ENCODE measurements around the gene RC3H1. TPM values are rescaled to one million over a fixed set of nuclear protein-coding genes. Genes with fewer than 3 reads are reported as not detected.

RC3H1 gene
- total and polyA plus RNA-seq, 2 of the 13 experiments (the other 11 are each of a cell fraction or from before 2014, with no cell fraction given), result 11.2 to 19.6 TPM

DNA sequence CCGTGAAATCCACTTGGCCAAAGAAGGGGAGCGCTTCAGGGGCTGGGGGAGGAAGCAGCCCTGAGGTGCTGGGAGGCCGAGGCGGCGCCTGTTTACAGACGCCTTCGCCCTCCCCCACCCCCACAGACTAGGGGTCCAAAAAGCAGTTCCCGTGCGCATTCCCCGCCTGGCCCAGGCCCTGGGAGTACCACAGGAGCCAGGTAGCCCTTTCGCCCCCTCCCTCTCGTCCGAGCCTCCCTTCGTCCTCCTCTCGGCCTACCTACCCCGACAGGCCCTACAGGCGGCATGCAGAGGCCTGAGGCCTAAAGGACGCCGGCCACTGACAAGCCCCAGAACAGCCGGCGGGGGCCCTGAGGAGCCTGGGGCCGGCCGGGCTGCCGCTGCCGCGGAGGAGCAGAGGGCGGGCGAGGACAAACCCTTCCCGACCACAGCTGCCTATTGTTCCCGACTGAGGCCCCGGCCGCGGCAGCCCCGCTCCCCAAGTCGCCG, 522 bp downstream of the RC3H1 start (continued):
- TF ChIP-seq HMGA1 (CRISPR knock-in tag; conservative IDR thresholded peaks at IDR 0.05), result no peak
- TF ChIP-seq HDAC1 (CRISPR knock-in tag; IDR thresholded peaks at IDR 0.05), result no peak
- TF ChIP-seq, protein P1, sequence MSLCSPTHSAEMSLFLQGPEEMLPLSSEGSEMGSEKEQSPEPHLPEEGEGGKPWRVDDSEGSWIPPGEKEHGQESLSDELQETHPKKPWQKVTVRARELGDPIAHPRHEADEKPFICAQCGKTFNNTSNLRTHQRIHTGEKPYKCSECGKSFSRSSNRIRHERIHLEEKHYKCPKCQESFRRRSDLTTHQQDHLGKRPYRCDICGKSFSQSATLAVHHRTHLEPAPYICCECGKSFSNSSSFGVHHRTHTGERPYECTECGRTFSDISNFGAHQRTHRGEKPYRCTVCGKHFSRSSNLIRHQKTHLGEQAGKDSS (CRISPR knock-in tag; IDR thresholded peaks at IDR 0.05; ENCODE audit: borderline replicate concordance, low read depth), result no peak; the same call in 1 of the 2 replicates
- no peak for TF ChIP-seq MAF1 (CRISPR knock-in tag; IDR thresholded peaks at IDR 0.05; ENCODE audit: borderline replicate concordance)
- no peak for TF ChIP-seq ZBTB1 (CRISPR knock-in tag; IDR thresholded peaks at IDR 0.05; ENCODE audit: borderline replicate concordance)
- TF ChIP-seq TFDP1 (CRISPR knock-in tag; IDR thresholded peaks at IDR 0.05; ENCODE audit: borderline replicate concordance), result no peak
- no peak for TF ChIP-seq USF2 (IDR thresholded peaks at IDR 0.05; ENCODE audit: low read depth, low read length)
- TF ChIP-seq USF2 (CRISPR knock-in tag; IDR thresholded peaks at IDR 0.05; ENCODE audit: borderline replicate concordance), result no peak
- no peak for TF ChIP-seq ZNF12 (CRISPR knock-in tag; IDR thresholded peaks at IDR 0.05)
- no peak for TF ChIP-seq TGIF2 (CRISPR knock-in tag; IDR thresholded peaks at IDR 0.05)
- no peak for TF ChIP-seq TFDP2 (CRISPR knock-in tag; IDR thresholded peaks at IDR 0.05)
- 0 out of 2 replicates have a peak, but pooled peaks have one; percentile 42 for TF ChIP-seq NFKB2 (CRISPR knock-in tag; IDR thresholded peaks at IDR 0.05; ENCODE audit: borderline replicate concordance)
- TF ChIP-seq E2F1 (CRISPR knock-in tag; IDR thresholded peaks at IDR 0.05), result 0 out of 2 replicates have a peak, but pooled peaks have one; percentile 22
- TF ChIP-seq ERF (CRISPR knock-in tag; IDR thresholded peaks at IDR 0.05), result no peak
- peak; percentile 65 for TF ChIP-seq SPEN (CRISPR knock-in tag; IDR thresholded peaks at IDR 0.05; ENCODE audit: low read depth)
- no peak for TF ChIP-seq ZUFSP (CRISPR knock-in tag; IDR thresholded peaks at IDR 0.05; ENCODE audit: borderline replicate concordance)
- no peak for TF ChIP-seq ZNF17 (CRISPR knock-in tag; IDR thresholded peaks at IDR 0.05)
- no peak for TF ChIP-seq ATAD3A (CRISPR knock-in tag; IDR thresholded peaks at IDR 0.05)
- TF ChIP-seq, protein P2, sequence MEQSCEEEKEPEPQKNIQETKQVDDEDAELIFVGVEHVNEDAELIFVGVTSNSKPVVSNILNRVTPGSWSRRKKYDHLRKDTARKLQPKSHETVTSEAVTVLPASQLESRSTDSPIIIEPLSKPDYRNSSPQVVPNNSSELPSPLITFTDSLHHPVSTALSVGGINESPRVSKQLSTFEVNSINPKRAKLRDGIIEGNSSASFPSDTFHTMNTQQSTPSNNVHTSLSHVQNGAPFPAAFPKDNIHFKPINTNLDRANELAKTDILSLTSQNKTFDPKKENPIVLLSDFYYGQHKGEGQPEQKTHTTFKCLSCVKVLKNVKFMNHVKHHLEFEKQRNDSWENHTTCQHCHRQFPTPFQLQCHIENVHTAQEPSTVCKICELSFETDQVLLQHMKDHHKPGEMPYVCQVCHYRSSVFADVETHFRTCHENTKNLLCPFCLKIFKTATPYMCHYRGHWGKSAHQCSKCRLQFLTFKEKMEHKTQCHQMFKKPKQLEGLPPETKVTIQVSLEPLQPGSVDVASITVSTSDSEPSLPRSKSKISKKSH (CRISPR knock-in tag; IDR thresholded peaks at IDR 0.05; ENCODE audit: borderline replicate concordance), result no peak
- no peak for TF ChIP-seq STAT5B (CRISPR knock-in tag; IDR thresholded peaks at IDR 0.05)
- no peak for TF ChIP-seq BRCA1 (CRISPR knock-in tag; IDR thresholded peaks at IDR 0.05)

All from HepG2 (cell line).